ENCODE data around the gene BCL10.

GRCh38 chr1:85316321-85316720, 39.9 kb upstream of the BCL10 start:
- TF ChIP-seq CTCF (IDR thresholded peaks at IDR 0.05): no peak
- no peak for TF ChIP-seq POLR2A (IDR thresholded peaks at IDR 0.05)
